Activated naive CD4-positive, alpha-beta T cell treated with anti-CD3 and anti-CD28 coated beads for 36 hours (primary cell): ENCODE data around the gene ARHGAP12. TPM values are rescaled to one million over a fixed set of nuclear protein-coding genes. Genes with fewer than 3 reads are reported as not detected.
"Not testable (repeated sequence)": the region's sequence is repeated elsewhere in the genome, so short reads cannot be mapped to it uniquely, and the experiment has no call there.

ENCODE experiments used
- CTCF ChIA-PET: fragments of 350-600 bp; sonication (Branson Sonifier 250); formaldehyde crosslinking; loops from one replicate; lab custom pipeline; 2021; ENCODE audit warnings: antibody characterized with exemption; lab: Charles Lee
- DNase-seq: peaks from one replicate; pipeline ENCODE4 v3.0.0-alpha.2; 2020
- H3K27ac Mint-ChIP-seq: one replicate; pipeline ENCODE4 v1.8.0; 2021; ENCODE audit warnings: mild to moderate bottlenecking, mixed read lengths
- H3K27me3 Mint-ChIP-seq: one replicate; pipeline ENCODE4 v1.8.0; 2021; ENCODE audit warnings: low read depth, mixed read lengths
- H3K36me3 Mint-ChIP-seq: one replicate; pipeline ENCODE4 v1.8.0; 2021; ENCODE audit warnings: low read depth, mixed read lengths
- H3K4me1 Mint-ChIP-seq: one replicate; pipeline ENCODE4 v1.8.0; 2021; ENCODE audit warnings: low read depth, mixed read lengths
- H3K4me3 Mint-ChIP-seq: one replicate; pipeline ENCODE4 v1.8.0; 2021; ENCODE audit warnings: mild to moderate bottlenecking, moderate library complexity, mixed read lengths
- H3K9me3 Mint-ChIP-seq: one replicate; pipeline ENCODE4 v1.8.0; 2021; ENCODE audit warnings: mixed read lengths
- intact Hi-C: fragments of 100-400 bp; cut with micrococcal nuclease; formaldehyde crosslinking; loops from one replicate; pipeline ENCODE4 v1.15.1; 2023
- total RNA-seq, 2 experiments: library from RNA; stranded (reverse); gene quantifications; one replicate each; pipeline ENCODE4 v1.2.3, GENCODE V29; 2021

The ARHGAP12 gene
- total RNA-seq, 2 experiments from 2014 or later = 2.3 to 2.6 TPM

- Mint-ChIP-seq H3K4me1 (peaks cover 47% of the 10 kb centered on the region), H3K27ac (no peak overlapping the region), H3K9me3 (no peaks in the 10 kb centered on the region), H3K27me3 (no peaks in the 10 kb centered on the region), H3K4me3 (no peak overlapping the region), H3K36me3 (no peaks in the 10 kb centered on the region)
- CTCF ChIA-PET = no interaction called here
- intact Hi-C loops = no loop called here
- no peak for DNase-seq
Observed at GRCh38 chr10:31918671-31919409, 9.8 kb downstream of the ARHGAP12 start.

GRCh38 chr10:31914370-31914769 is 14.3 kb downstream of the ARHGAP12 start:
- peaks cover 3% of the 10 kb centered on the region for H3K36me3 Mint-ChIP-seq
- CTCF ChIA-PET = interaction anchor here (0.6 to 0.9 kb wide), 3 partner anchors 15 to 346 kb away, joined by 3 read pairs; no protein-coding TSS in a partner anchor
- H3K4me1 Mint-ChIP-seq = peaks cover 42% of the 10 kb centered on the region
- no peak for DNase-seq
- H3K9me3 Mint-ChIP-seq = no peaks in the 10 kb centered on the region
- no peak overlapping the region for H3K27ac Mint-ChIP-seq
- no peaks in the 10 kb centered on the region for H3K27me3 Mint-ChIP-seq
- intact Hi-C loops = no loop called here
- no peak overlapping the region for H3K4me3 Mint-ChIP-seq

GRCh38 chr10:31912898-31913850 is 15.5 kb downstream of the ARHGAP12 start:
- no peaks in the 10 kb centered on the region for H3K9me3 Mint-ChIP-seq
- peaks cover 11% of the 10 kb centered on the region for H3K36me3 Mint-ChIP-seq
- H3K4me1 Mint-ChIP-seq = peaks cover 35% of the 10 kb centered on the region
- CTCF ChIA-PET = interaction anchor here (0.7 to 0.9 kb wide), 4 partner anchors 16 to 300 kb away, joined by 3 to 6 read pairs (median 4); no protein-coding TSS in a partner anchor
- no peak for DNase-seq
- no peak overlapping the region for H3K27ac Mint-ChIP-seq
- no peaks in the 10 kb centered on the region for H3K27me3 Mint-ChIP-seq
- intact Hi-C loops = no loop called here
- no peak overlapping the region for H3K4me3 Mint-ChIP-seq

DNA sequence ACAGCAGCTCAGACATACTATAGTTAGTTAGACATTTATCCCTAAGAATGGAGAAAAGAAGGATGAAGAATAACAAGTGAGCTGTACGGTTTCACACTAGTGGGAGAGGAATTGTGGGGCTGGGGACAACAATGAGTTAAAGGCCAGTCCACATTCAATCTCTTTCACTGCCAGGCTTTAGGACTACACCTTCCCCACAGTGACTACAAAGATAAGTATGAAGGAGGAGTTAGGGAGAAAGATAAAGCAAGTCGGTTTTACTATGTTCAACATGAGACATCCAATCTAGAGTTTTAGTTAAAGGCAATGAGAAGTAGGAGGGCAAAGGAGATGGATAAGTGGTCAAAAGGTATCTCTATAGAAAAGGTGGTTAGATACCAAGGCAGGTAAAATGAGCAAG is 16.3 kb downstream of the ARHGAP12 start:
- DNase-seq = no peak
- CTCF ChIA-PET = no interaction called here
- H3K9me3 Mint-ChIP-seq = no peaks in the 10 kb centered on the region

DNA sequence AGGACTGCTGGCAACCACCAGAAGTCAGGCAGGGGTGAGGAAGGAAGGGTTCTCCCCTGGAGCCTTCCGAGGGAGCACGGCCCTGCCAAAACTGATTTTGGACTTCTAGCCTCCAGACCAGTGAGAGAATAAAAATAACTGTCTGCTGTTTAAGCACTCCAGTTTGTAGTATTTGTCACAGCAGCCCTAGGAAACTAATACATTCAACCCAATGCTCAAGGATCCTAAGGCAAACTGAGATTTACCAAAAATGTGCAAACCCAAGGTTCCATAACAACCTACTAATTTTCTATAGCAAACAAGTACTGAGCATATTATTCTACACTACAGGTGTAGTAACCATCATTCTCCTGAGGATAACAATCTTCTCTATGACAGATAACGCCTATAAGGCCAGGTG is 18.6 kb downstream of the ARHGAP12 start:
- H3K4me1 Mint-ChIP-seq = peaks cover 34% of the 10 kb centered on the region
- intact Hi-C loops = no loop called here
- no peaks in the 10 kb centered on the region for H3K27me3 Mint-ChIP-seq

More for the DNA sequence above, 16.3 kb downstream of the ARHGAP12 start:
- no peaks in the 10 kb centered on the region for H3K27me3 Mint-ChIP-seq
- peaks cover 15% of the 10 kb centered on the region for H3K36me3 Mint-ChIP-seq
- no peak overlapping the region for H3K27ac Mint-ChIP-seq
- peaks cover 31% of the 10 kb centered on the region for H3K4me1 Mint-ChIP-seq
- no peak overlapping the region for H3K4me3 Mint-ChIP-seq
- intact Hi-C loops = no loop called here

GRCh38 chr10:31908157-31908556 is 20.5 kb downstream of the ARHGAP12 start:
- Mint-ChIP-seq H3K27me3 (no peaks in the 10 kb centered on the region), H3K4me1 (peaks cover 20% of the 10 kb centered on the region), H3K27ac (no peak overlapping the region), H3K36me3 (peaks cover 24% of the 10 kb centered on the region), H3K9me3 (no peaks in the 10 kb centered on the region), H3K4me3 (no peak overlapping the region)
- DNase-seq = no peak
- CTCF ChIA-PET = no interaction called here
- intact Hi-C loops = no loop called here

More for the DNA sequence above, 18.6 kb downstream of the ARHGAP12 start:
- H3K4me3 Mint-ChIP-seq = no peak overlapping the region
- no peak for DNase-seq
- H3K27ac Mint-ChIP-seq = no peak overlapping the region
- CTCF ChIA-PET = no interaction called here
- H3K9me3 Mint-ChIP-seq = no peaks in the 10 kb centered on the region
- peaks cover 24% of the 10 kb centered on the region for H3K36me3 Mint-ChIP-seq

GRCh38 chr10:31906039-31906438 is 22.6 kb downstream of the ARHGAP12 start:
- CTCF ChIA-PET = interaction anchor here (1.1 to 1.8 kb wide), 2 partner anchors 15 to 44 kb away, joined by 3 to 4 read pairs; no protein-coding TSS in a partner anchor
- no peak for DNase-seq
- intact Hi-C loops = no loop called here
- Mint-ChIP-seq H3K9me3 (peaks cover 2% of the 10 kb centered on the region), H3K27me3 (no peaks in the 10 kb centered on the region), H3K4me3 (no peak overlapping the region), H3K27ac (no peak overlapping the region), H3K4me1 (peaks cover 8% of the 10 kb centered on the region), H3K36me3 (peaks cover 32% of the 10 kb centered on the region)

GRCh38 chr10:31905586-31905985 is 23.0 kb downstream of the ARHGAP12 start:
- intact Hi-C loops = no loop called here
- Mint-ChIP-seq H3K36me3 (peaks cover 33% of the 10 kb centered on the region), H3K4me3 (no peak overlapping the region), H3K27me3 (no peaks in the 10 kb centered on the region), H3K4me1 (peaks cover 7% of the 10 kb centered on the region), H3K9me3 (peaks cover 2% of the 10 kb centered on the region), H3K27ac (no peak overlapping the region)
- no peak for DNase-seq
- CTCF ChIA-PET = interaction anchor here (1.8 kb wide), 1 partner anchor 43 kb away, joined by 4 read pairs; no protein-coding TSS in a partner anchor

GRCh38 chr10:31902625-31903024 is 26.0 kb downstream of the ARHGAP12 start:
- intact Hi-C loops = no loop called here
- H3K27me3 Mint-ChIP-seq = no peaks in the 10 kb centered on the region
- no peak overlapping the region for H3K27ac Mint-ChIP-seq
- H3K36me3 Mint-ChIP-seq = peaks cover 22% of the 10 kb centered on the region
- no peak overlapping the region for H3K4me3 Mint-ChIP-seq
- H3K9me3 Mint-ChIP-seq = peaks cover 2% of the 10 kb centered on the region
- no peak for DNase-seq
- peaks cover 19% of the 10 kb centered on the region for H3K4me1 Mint-ChIP-seq
- CTCF ChIA-PET = interaction anchor here (0.7 kb wide), 1 partner anchor 259 kb away, joined by 4 read pairs; no protein-coding TSS in a partner anchor

DNA sequence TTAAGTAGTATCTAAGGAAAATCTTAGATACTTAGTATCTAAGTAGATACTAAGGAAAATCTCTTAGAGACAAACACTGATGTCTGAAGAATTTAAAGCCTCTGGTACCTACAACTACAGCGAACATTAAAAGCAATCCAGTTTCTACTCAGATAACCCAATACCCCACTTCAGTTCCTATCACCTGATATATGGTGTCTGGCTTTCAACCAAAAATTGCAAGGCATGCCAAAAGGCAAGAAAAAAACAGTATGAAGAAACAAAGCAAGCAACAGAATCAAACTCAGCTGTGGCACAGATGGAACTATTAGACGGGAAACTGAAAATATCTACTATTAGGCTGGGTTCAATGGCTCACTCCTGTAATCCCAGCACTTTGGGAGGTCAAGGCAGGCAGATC is 31.1 kb downstream of the ARHGAP12 start:
- intact Hi-C loops = no loop called here
- H3K9me3 Mint-ChIP-seq = peaks cover 4% of the 10 kb centered on the region
- CTCF ChIA-PET = no interaction called here
- H3K27me3 Mint-ChIP-seq = no peaks in the 10 kb centered on the region
- H3K36me3 Mint-ChIP-seq = peaks cover 18% of the 10 kb centered on the region
- no peak overlapping the region for H3K4me3 Mint-ChIP-seq
- DNase-seq = no peak
- peaks cover 34% of the 10 kb centered on the region for H3K4me1 Mint-ChIP-seq
- no peak overlapping the region for H3K27ac Mint-ChIP-seq

DNA sequence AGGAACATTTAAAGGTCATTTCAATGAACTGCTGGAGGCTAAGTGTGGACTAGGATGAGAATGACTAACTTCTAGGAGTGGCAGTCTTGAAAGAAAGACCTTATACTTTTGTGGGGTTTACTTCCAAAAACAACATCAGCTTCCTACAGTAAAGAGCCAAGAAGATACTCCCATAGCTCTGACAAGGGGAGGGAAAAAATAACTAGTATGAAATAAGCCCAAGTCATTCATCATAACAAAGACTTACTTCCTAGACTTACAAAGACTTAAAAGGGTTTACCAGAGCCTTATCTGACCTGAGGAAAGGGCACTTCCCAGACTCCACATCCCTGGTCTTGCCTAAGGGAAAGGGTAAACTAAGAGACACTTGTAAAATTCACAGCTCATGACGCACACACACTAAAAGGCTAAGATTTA is 31.7 kb downstream of the ARHGAP12 start:
- CTCF ChIA-PET = no interaction called here
- Mint-ChIP-seq H3K36me3 (peaks cover 17% of the 10 kb centered on the region), H3K27me3 (no peaks in the 10 kb centered on the region), H3K4me3 (no peak overlapping the region), H3K4me1 (peaks cover 38% of the 10 kb centered on the region), H3K9me3 (peaks cover 6% of the 10 kb centered on the region), H3K27ac (no peak overlapping the region)
- intact Hi-C loops = no loop called here
- DNase-seq = no peak

GRCh38 chr10:31895722-31896121 is 32.9 kb downstream of the ARHGAP12 start:
- Mint-ChIP-seq H3K36me3 (peaks cover 13% of the 10 kb centered on the region), H3K4me1 (peaks cover 38% of the 10 kb centered on the region)
- H3K9me3 Mint-ChIP-seq, intact Hi-C loops, H3K27ac Mint-ChIP-seq, H3K4me3 Mint-ChIP-seq, H3K27me3 Mint-ChIP-seq, DNase-seq: not testable (repeated sequence)
- CTCF ChIA-PET = interaction anchor here (0.6 kb wide), 1 partner anchor 27 kb away, joined by 3 read pairs; no protein-coding TSS in a partner anchor
